K562 (cell line): ENCODE data around the gene TMEM63A. TPM values are rescaled to one million over a fixed set of nuclear protein-coding genes. Genes with fewer than 3 reads are reported as not detected.

Experiments
- ATAC-seq: fragments of 200-7000 bp; cut with Tn5 transposase; 3 replicates; pipeline ENCODE4 v1.9.1; 2020; ENCODE audit warnings: moderate library complexity
- BruUV-seq: library from RNA; stranded (reverse); fragments of 400-500 nt; replicated peaks from 2 replicates; lab custom pipeline; 2021; lab: Mats Ljungman, UMichigan
- CTCF ChIA-PET: fragments of 300-600 bp; formaldehyde crosslinking; extraction: SDS; loops from one replicate; lab custom pipeline; 2021; ENCODE audit warnings: low intra/inter-chr PET ratio; lab: Yijun Ruan, JAX
- POLR2A ChIA-PET: fragments of 300-600, 350-650 bp; sonication (Branson Sonifier 250); formaldehyde crosslinking; extraction: SDS; loops from one replicate; lab custom pipeline; 2021; ENCODE audit warnings: antibody characterized with exemption, inconsistent platforms; lab: Yijun Ruan, JAX
- DNase-seq, 4 experiments: peaks; one replicate each; pipeline versions ENCODE4 v3.0.0 to v3.0.0-alpha.2; 2011 to 2018; ENCODE audit warnings: low spot score in 3 of 4, mixed read lengths in 3 of 4; ENCODE audit errors: extremely low read depth in 1 of 4
- FAIRE-seq: peaks from 2 replicates; lab custom pipeline; 2011; peaks lifted over from hg19 to GRCh38; lab: Jason Lieb, UNC
- H2AFZ ChIP-seq: 2 replicates; pipeline ENCODE4 v1.6.0; 2011; ENCODE audit warnings: low read depth, low read length, control low read depth, inconsistent platforms
- H3K27ac ChIP-seq: fragments of 200-600 bp; 3 replicates; pipeline ENCODE4 v1.8.0; 2011; ENCODE audit warnings: low read depth, mild to moderate bottlenecking, control low read depth, inconsistent platforms, low read length, moderate library complexity, mixed read lengths; ENCODE audit errors: extremely low read depth
- H3K27me3 ChIP-seq, 2 experiments: fragments of 300-600 bp in 1 of 2; 2 replicates in 1 of 2; 3 replicates in 1 of 2; pipeline versions ENCODE4 v1.6.0 to v1.8.0; 2011; ENCODE audit warnings: inconsistent platforms in 2 of 2, low read length in 2 of 2, mild to moderate bottlenecking in 1 of 2, mixed read lengths in 1 of 2, moderate library complexity in 1 of 2; ENCODE audit not compliant: control insufficient read depth in 2 of 2, insufficient read depth in 2 of 2
- H3K36me3 ChIP-seq: fragments of 300-600 bp; 3 replicates; pipeline ENCODE4 v1.8.0; 2011; ENCODE audit warnings: mild to moderate bottlenecking, low read length, inconsistent platforms; ENCODE audit not compliant: control insufficient read depth, insufficient read depth
- H3K4me1 ChIP-seq, 2 experiments: fragments of 200-600 bp in 1 of 2; replicated peaks in 1 of 2; 2 replicates in 1 of 2; 3 replicates in 1 of 2; pipeline versions ENCODE4 v1.5.1 to v1.8.0; 2011; ENCODE audit warnings: inconsistent platforms in 2 of 2, low read length in 2 of 2, mild to moderate bottlenecking in 1 of 2, mixed read lengths in 1 of 2, moderate library complexity in 1 of 2; ENCODE audit not compliant: control insufficient read depth in 2 of 2, insufficient read depth in 2 of 2
- H3K4me2 ChIP-seq: 2 replicates; pipeline ENCODE4 v1.6.1; 2011; ENCODE audit warnings: low read length, control low read depth, inconsistent platforms, mixed read lengths; ENCODE audit not compliant: insufficient read depth
- H3K4me3 ChIP-seq: fragments of 200-600 bp; sonication (generic), shearing (Covaris generic); 2 replicates; pipeline ENCODE4 v1.5.1; 2016; ENCODE audit warnings: control low read depth, inconsistent platforms
- H3K79me2 ChIP-seq: fragments of 200-600 bp; 3 replicates; pipeline ENCODE4 v1.8.0; 2011; ENCODE audit warnings: low read length, inconsistent platforms; ENCODE audit not compliant: control insufficient read depth, insufficient read depth
- H3K9ac ChIP-seq, 2 experiments: 2 replicates each; pipeline versions ENCODE4 v1.6.0 to v1.6.1; 2011; ENCODE audit warnings: low read depth in 2 of 2, low read length in 2 of 2, control low read depth in 1 of 2, inconsistent platforms in 1 of 2, mild to moderate bottlenecking in 1 of 2, mixed read lengths in 1 of 2; ENCODE audit not compliant: insufficient read depth in 1 of 2
- H3K9me1 ChIP-seq: one replicate; pipeline ENCODE4 v1.6.0; 2011; ENCODE audit warnings: inconsistent platforms, mild to moderate bottlenecking, low read length, moderate library complexity; ENCODE audit not compliant: control insufficient read depth, insufficient read depth
- H3K9me3 ChIP-seq: replicated peaks from 2 replicates; pipeline ENCODE4 v1.5.1; 2011; ENCODE audit warnings: low read depth, low read length, inconsistent platforms; ENCODE audit not compliant: control insufficient read depth, insufficient read depth
- H4K20me1 ChIP-seq: replicated peaks from 2 replicates; pipeline ENCODE4 v1.6.1; 2011; ENCODE audit warnings: low read length, inconsistent platforms, mixed read lengths; ENCODE audit not compliant: control insufficient read depth, insufficient read depth
- CSDE1 ChIP-seq, 2 experiments: fragments of 450-650 bp; IDR thresholded peaks; 2 replicates each; pipeline ENCODE4 v1.6.1; 2016; ENCODE audit warnings: mild to moderate bottlenecking in 1 of 2
- EWSR1 ChIP-seq: fragments of 450-650 bp; IDR thresholded peaks from 2 replicates; pipeline ENCODE4 v1.6.1; 2018; ENCODE audit warnings: borderline replicate concordance, mild to moderate bottlenecking, low read depth, moderate library complexity; ENCODE audit not compliant: partially characterized antibody
- ILF3 ChIP-seq: fragments of 450-650 bp; IDR thresholded peaks from 2 replicates; pipeline ENCODE4 v1.6.1; 2018; ENCODE audit warnings: antibody characterized with exemption, mild to moderate bottlenecking, moderate library complexity, borderline replicate concordance
- KLF1 ChIP-seq: fragments of 450-650 bp; IDR thresholded peaks from 2 replicates; pipeline ENCODE4 v1.6.1; 2016; ENCODE audit warnings: missing genetic modification characterization, missing compliant biosample characterization
- MAFG ChIP-seq: fragments of 450-650 bp; conservative IDR thresholded peaks from 2 replicates; pipeline ENCODE4 v1.6.1; 2016; ENCODE audit warnings: missing genetic modification characterization, missing compliant biosample characterization
- MECOM ChIP-seq: fragments of 250-450 bp; sonication (Bioruptor Pico); IDR thresholded peaks from 2 replicates; pipeline ENCODE4 v1.8.0; 2022; ENCODE audit warnings: inconsistent platforms
- MTA3 ChIP-seq: fragments of 450-650 bp; formaldehyde crosslinking; IDR thresholded peaks from 2 replicates; pipeline ENCODE4 v1.6.1; 2017; ENCODE audit warnings: mild to moderate bottlenecking, borderline replicate concordance
- NFE2 ChIP-seq: IDR thresholded peaks from 2 replicates; pipeline ENCODE4 v1.6.1; 2014; ENCODE audit warnings: antibody characterized with exemption, low read depth
- OTX1 ChIP-seq: fragments of 450-650 bp; formaldehyde crosslinking; IDR thresholded peaks from 2 replicates; pipeline ENCODE4 v1.4.0; 2022; ENCODE audit warnings: mild to moderate bottlenecking
- SNRNP70 ChIP-seq: fragments of 200-400 bp; formaldehyde crosslinking; optimal IDR thresholded peaks from 2 replicates; pipeline ENCODE3; 2017; ENCODE audit warnings: low read depth, low read length
- TAF1 ChIP-seq: IDR thresholded peaks from 2 replicates; pipeline ENCODE4 v1.6.1; 2011; ENCODE audit warnings: mild to moderate bottlenecking, low read length, moderate library complexity; ENCODE audit not compliant: insufficient read depth, control insufficient read depth, severe bottlenecking; ENCODE audit errors: extremely low read depth
- ZNF12 ChIP-seq: sonication (generic); formaldehyde crosslinking; IDR thresholded peaks from 2 replicates; pipeline ENCODE4 v1.4.0; 2020; ENCODE audit warnings: mild to moderate bottlenecking, missing genetic modification reagents
- WGBS: fragments of 100-300 bp; shearing (Covaris generic); methylation state at CpG from one replicate; pipeline ENCODE4 v1.1.6; 2016; ENCODE audit warnings: low coverage, mixed read lengths; ENCODE audit not compliant: insufficient coverage; ENCODE audit errors: missing lambda C conversion rate; 5-methylcytosine and 5-hydroxymethylcytosine counted together
- in situ Hi-C: fragments of 300-500 bp; cut with MboI; formaldehyde crosslinking; loops from 4 replicates; pipeline ENCODE4 v1.15.0; 2018; ENCODE audit warnings: inconsistent platforms, mixed read lengths
- intact Hi-C: fragments of 100-400 bp; cut with micrococcal nuclease; formaldehyde crosslinking; loops from 2 replicates; pipeline ENCODE4 v1.14.2; 2022
- polyA plus RNA-seq, 8 experiments: library from polyadenylated mRNA; depleted of rRNA in 4 of 8; stranded (reverse) in 5 of 8; unstranded in 3 of 8; fragments of >200 nt; fragmentation: Nextera tagmentation in 2 of 8; fragmentation: Illumina TruSeq in 1 of 8; extraction: Ambion mirVana in 2 of 8; extraction: Trizol in 1 of 8; gene quantifications; 2 replicates each; pipeline versions ENCODE4 v1.2.1 to v1.2.3, GENCODE V29; 2011 to 2014; ENCODE audit warnings: inconsistent platforms in 1 of 8, missing spikeins in 1 of 8
- total RNA-seq, 7 experiments: library from RNA; depleted of rRNA in 6 of 7; stranded (reverse); fragments of >200 nt in 6 of 7; fragmentation: Illumina TruSeq in 2 of 7; extraction: Trizol in 2 of 7; gene quantifications; 2 replicates each; pipeline versions ENCODE4 v1.2.1 to v1.2.3, GENCODE V29; 2011 to 2021; ENCODE audit warnings: low replicate concordance in 1 of 7
- TF ChIP-seq, protein P1 (sequence below), 3 experiments: IDR thresholded peaks in 2 of 3; conservative IDR thresholded peaks in 1 of 3; 2 replicates each; pipeline ENCODE4 v1.5.1; 2011 to 2012; ENCODE audit warnings: low read length in 3 of 3, mild to moderate bottlenecking in 3 of 3, control low read depth in 2 of 3, improper control_type of control experiment in 1 of 3, inconsistent platforms in 1 of 3, low read depth in 1 of 3, mixed read lengths in 1 of 3, moderate library complexity in 1 of 3; ENCODE audit not compliant: insufficient read depth in 2 of 3
- TF ChIP-seq, protein P2 (sequence below): sonication (generic); IDR thresholded peaks from 2 replicates; pipeline ENCODE4 v1.6.1; 2016
- TF ChIP-seq, protein P3 (sequence below): sonication (generic); formaldehyde crosslinking; IDR thresholded peaks from 2 replicates; pipeline ENCODE4 v1.8.0; 2022; ENCODE audit warnings: missing genetic modification reagents, mild to moderate bottlenecking, borderline replicate concordance
- TF ChIP-seq, protein P4 (sequence below): sonication (generic); formaldehyde crosslinking; IDR thresholded peaks from 2 replicates; pipeline ENCODE4 v1.8.0; 2022; ENCODE audit warnings: missing genetic modification reagents, mild to moderate bottlenecking, borderline replicate concordance

TMEM63A gene
- total and polyA plus RNA-seq, 9 of the 15 experiments (the other 6 are each of a cell fraction or from before 2014, with no cell fraction given): 2.0 to 54.6 (median 17.5) TPM

DNA sequence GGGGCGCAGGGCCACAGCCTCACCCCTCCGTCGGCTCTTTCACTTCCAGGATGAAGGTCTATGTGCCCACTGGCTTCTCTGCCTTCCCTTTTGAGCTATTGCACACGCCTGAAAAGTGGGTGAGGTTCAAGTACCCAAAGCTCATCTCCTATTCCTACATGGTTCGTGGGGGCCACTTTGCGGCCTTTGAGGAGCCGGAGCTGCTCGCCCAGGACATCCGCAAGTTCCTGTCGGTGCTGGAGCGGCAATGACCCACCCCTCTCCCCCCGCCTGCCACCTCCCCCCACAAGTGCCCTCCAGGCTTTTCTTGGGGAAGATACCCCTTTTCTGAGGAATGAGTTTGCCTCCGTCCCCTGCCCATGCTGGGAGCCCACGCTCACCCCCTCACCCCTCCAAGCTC lies 37.1 kb downstream of the TMEM63A start:
- Histone ChIP-seq H4K20me1 (peaks cover 4% of the 10 kb centered on the region; the same call in 1 of the 2 replicates), H3K27me3 (no peaks in the 10 kb centered on the region), H3K4me2 (no peak overlapping the region), H2AFZ (no peak overlapping the region), H3K36me3 (peaks cover 31% of the 10 kb centered on the region), H3K9me3 (no peaks in the 10 kb centered on the region), H3K4me1 (peaks cover 9 to 42% of the 10 kb centered on the region in 2 experiments; a peak in 4 of 5 replicates), H3K9ac (no peak overlapping the region), H3K4me3 (no peak overlapping the region)
- in situ Hi-C loops (loop anchor here (10.0 kb wide), 1 partner anchor 370 kb away; no protein-coding TSS in a partner anchor), intact Hi-C loops (loop anchor here (2.0 to 10.0 kb wide), 3 partner anchors 130 to 370 kb away; partner anchors contain the start of gene ENAH)
- no TSS peak for BruUV-seq
- DNase-seq (no peak), ATAC-seq (no peak)
- CTCF ChIA-PET: interaction anchor here (1.1 to 3.6 kb wide), 4 partner anchors 69 to 369 kb away, joined by 3 to 53 read pairs (median 5); no protein-coding TSS in a partner anchor
- TF ChIP-seq MAFG (tag): no peak
- TF ChIP-seq, protein P1, sequence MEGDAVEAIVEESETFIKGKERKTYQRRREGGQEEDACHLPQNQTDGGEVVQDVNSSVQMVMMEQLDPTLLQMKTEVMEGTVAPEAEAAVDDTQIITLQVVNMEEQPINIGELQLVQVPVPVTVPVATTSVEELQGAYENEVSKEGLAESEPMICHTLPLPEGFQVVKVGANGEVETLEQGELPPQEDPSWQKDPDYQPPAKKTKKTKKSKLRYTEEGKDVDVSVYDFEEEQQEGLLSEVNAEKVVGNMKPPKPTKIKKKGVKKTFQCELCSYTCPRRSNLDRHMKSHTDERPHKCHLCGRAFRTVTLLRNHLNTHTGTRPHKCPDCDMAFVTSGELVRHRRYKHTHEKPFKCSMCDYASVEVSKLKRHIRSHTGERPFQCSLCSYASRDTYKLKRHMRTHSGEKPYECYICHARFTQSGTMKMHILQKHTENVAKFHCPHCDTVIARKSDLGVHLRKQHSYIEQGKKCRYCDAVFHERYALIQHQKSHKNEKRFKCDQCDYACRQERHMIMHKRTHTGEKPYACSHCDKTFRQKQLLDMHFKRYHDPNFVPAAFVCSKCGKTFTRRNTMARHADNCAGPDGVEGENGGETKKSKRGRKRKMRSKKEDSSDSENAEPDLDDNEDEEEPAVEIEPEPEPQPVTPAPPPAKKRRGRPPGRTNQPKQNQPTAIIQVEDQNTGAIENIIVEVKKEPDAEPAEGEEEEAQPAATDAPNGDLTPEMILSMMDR (IDR thresholded peaks at IDR 0.05 in 2 of 3, conservative IDR thresholded peaks at IDR 0.05 in 1 of 3; ENCODE audit: insufficient read depth in 2 of 3, low read depth in 1 of 3, low read length in 3 of 3): no peak
- TF ChIP-seq EWSR1: no peak
- TF ChIP-seq TAF1: no peak
- TF ChIP-seq KLF1 (tag): no peak
- no peak for TF ChIP-seq MECOM (CRISPR knock-in tag)
- TF ChIP-seq ILF3: no peak
- no peak for TF ChIP-seq SNRNP70
- no peak for TF ChIP-seq MTA3
- TF ChIP-seq, protein P2, sequence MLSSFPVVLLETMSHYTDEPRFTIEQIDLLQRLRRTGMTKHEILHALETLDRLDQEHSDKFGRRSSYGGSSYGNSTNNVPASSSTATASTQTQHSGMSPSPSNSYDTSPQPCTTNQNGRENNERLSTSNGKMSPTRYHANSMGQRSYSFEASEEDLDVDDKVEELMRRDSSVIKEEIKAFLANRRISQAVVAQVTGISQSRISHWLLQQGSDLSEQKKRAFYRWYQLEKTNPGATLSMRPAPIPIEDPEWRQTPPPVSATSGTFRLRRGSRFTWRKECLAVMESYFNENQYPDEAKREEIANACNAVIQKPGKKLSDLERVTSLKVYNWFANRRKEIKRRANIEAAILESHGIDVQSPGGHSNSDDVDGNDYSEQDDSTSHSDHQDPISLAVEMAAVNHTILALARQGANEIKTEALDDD: no peak
- TF ChIP-seq NFE2: no peak
- no peak for TF ChIP-seq OTX1 (CRISPR knock-in tag)
- no peak for TF ChIP-seq ZNF12
- no peak for TF ChIP-seq CSDE1 (IDR thresholded peaks at IDR 0.05)
- TF ChIP-seq, protein P3, sequence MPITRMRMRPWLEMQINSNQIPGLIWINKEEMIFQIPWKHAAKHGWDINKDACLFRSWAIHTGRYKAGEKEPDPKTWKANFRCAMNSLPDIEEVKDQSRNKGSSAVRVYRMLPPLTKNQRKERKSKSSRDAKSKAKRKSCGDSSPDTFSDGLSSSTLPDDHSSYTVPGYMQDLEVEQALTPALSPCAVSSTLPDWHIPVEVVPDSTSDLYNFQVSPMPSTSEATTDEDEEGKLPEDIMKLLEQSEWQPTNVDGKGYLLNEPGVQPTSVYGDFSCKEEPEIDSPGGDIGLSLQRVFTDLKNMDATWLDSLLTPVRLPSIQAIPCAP (CRISPR knock-in tag): no peak
- TF ChIP-seq, protein P4, sequence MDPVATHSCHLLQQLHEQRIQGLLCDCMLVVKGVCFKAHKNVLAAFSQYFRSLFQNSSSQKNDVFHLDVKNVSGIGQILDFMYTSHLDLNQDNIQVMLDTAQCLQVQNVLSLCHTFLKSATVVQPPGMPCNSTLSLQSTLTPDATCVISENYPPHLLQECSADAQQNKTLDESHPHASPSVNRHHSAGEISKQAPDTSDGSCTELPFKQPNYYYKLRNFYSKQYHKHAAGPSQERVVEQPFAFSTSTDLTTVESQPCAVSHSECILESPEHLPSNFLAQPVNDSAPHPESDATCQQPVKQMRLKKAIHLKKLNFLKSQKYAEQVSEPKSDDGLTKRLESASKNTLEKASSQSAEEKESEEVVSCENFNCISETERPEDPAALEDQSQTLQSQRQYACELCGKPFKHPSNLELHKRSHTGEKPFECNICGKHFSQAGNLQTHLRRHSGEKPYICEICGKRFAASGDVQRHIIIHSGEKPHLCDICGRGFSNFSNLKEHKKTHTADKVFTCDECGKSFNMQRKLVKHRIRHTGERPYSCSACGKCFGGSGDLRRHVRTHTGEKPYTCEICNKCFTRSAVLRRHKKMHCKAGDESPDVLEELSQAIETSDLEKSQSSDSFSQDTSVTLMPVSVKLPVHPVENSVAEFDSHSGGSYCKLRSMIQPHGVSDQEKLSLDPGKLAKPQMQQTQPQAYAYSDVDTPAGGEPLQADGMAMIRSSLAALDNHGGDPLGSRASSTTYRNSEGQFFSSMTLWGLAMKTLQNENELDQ (CRISPR knock-in tag): no peak
- TF ChIP-seq, all 486 proteins: peak for 0
- POLR2A ChIA-PET: interaction anchor here (0.9 to 1.3 kb wide), 2 partner anchors 37 to 67 kb away, joined by 3 to 4 read pairs; partner anchors contain the start of genes SRP9 and TMEM63A
- no peak for FAIRE-seq
- 90% methylated on average over 8 of the region's 14 CpGs for WGBS
- Histone ChIP-seq H3K27ac (no peak overlapping the region), H3K79me2 (no peaks in the 10 kb centered on the region), H3K9me1 (no peaks in the 10 kb centered on the region)
